Keratinocyte (primary cell): Measurements from ENCODE around the gene FHOD3. TPM values are rescaled to one million over a fixed set of nuclear protein-coding genes. Genes with fewer than 3 reads are reported as not detected.
A peak's percentile ranks its signal among the peaks of the same experiment; 100 is the strongest.

Experiments
- DNase-seq: peaks from one replicate; pipeline ENCODE4 v3.0.0-alpha.2; 2011; ENCODE audit warnings: low read depth, missing footprints, low spot score
- FAIRE-seq: peaks from 2 replicates; lab custom pipeline; 2011; peaks lifted over from hg19 to GRCh38; lab: Jason Lieb, UNC
- H2AFZ ChIP-seq: 2 replicates; pipeline ENCODE4 v1.6.0; 2012; ENCODE audit warnings: low read length, control low read depth, inconsistent platforms; ENCODE audit not compliant: control insufficient read depth
- H3K27ac ChIP-seq: 2 replicates; pipeline ENCODE4 v1.5.1; 2011; ENCODE audit warnings: low read length; ENCODE audit not compliant: control insufficient read depth, insufficient read depth
- H3K27me3 ChIP-seq: 3 replicates; pipeline ENCODE4 v1.6.0; 2011; ENCODE audit warnings: low read length; ENCODE audit not compliant: control insufficient read depth, insufficient read depth; ENCODE audit errors: extremely low read depth
- H3K36me3 ChIP-seq, 2 experiments: 2 replicates in 1 of 2; 3 replicates in 1 of 2; pipeline ENCODE4 v1.5.1; 2011; ENCODE audit warnings: low read length in 2 of 2, mild to moderate bottlenecking in 1 of 2; ENCODE audit not compliant: control insufficient read depth in 2 of 2, insufficient read depth in 2 of 2; ENCODE audit errors: extremely low read depth in 1 of 2
- H3K4me1 ChIP-seq: 3 replicates; pipeline ENCODE4 v1.5.1; 2011; ENCODE audit warnings: low read length; ENCODE audit not compliant: control insufficient read depth, insufficient read depth; ENCODE audit errors: extremely low read depth
- H3K4me2 ChIP-seq: 3 replicates; pipeline ENCODE4 v1.6.0; 2011; ENCODE audit warnings: low read depth, low read length; ENCODE audit not compliant: control insufficient read depth, insufficient read depth; ENCODE audit errors: extremely low read depth
- H3K4me3 ChIP-seq, 3 experiments: fragments of 200-600 bp in 1 of 3; sonication (generic) in 1 of 3; 2 replicates in 2 of 3; 3 replicates in 1 of 3; pipeline ENCODE4 v1.5.1; 2011 to 2016; ENCODE audit warnings: low read length in 3 of 3, mild to moderate bottlenecking in 3 of 3, control low read depth in 2 of 3, inconsistent platforms in 1 of 3, low read depth in 1 of 3, mixed read lengths in 1 of 3, mixed run types in 1 of 3, moderate library complexity in 1 of 3; ENCODE audit not compliant: control insufficient read depth in 2 of 3, insufficient read depth in 2 of 3; ENCODE audit errors: extremely low read depth in 1 of 3
- H3K79me2 ChIP-seq: 2 replicates; pipeline ENCODE4 v1.6.0; 2012; ENCODE audit warnings: low read length; ENCODE audit not compliant: control insufficient read depth, insufficient read depth
- H3K9ac ChIP-seq: 3 replicates; pipeline ENCODE4 v1.6.0; 2011; ENCODE audit warnings: low read length; ENCODE audit not compliant: control insufficient read depth, insufficient read depth; ENCODE audit errors: extremely low read depth
- H3K9me1 ChIP-seq: 3 replicates; pipeline ENCODE4 v1.6.0; 2011; ENCODE audit warnings: low read length; ENCODE audit not compliant: control insufficient read depth, insufficient read depth; ENCODE audit errors: extremely low read depth
- H3K9me3 ChIP-seq: 2 replicates; pipeline ENCODE4 v1.5.1; 2012; ENCODE audit warnings: low read depth, low read length; ENCODE audit not compliant: control insufficient read depth
- H4K20me1 ChIP-seq: 3 replicates; pipeline ENCODE4 v1.6.0; 2011; ENCODE audit warnings: low read length; ENCODE audit not compliant: control insufficient read depth, insufficient read depth; ENCODE audit errors: extremely low read depth
- CTCF ChIP-seq, 3 experiments: IDR thresholded peaks in 1 of 3; conservative IDR thresholded peaks in 1 of 3; optimal IDR thresholded peaks in 1 of 3; 2 replicates in 2 of 3; 3 replicates in 1 of 3; pipeline versions ENCODE3 to v1.5.1; 2011; ENCODE audit warnings: low read length in 3 of 3, mild to moderate bottlenecking in 3 of 3, moderate library complexity in 2 of 3, control low read depth in 1 of 3, inconsistent platforms in 1 of 3; ENCODE audit not compliant: insufficient read depth in 2 of 3; ENCODE audit errors: extremely low read depth in 1 of 3
- EZH2 ChIP-seq: IDR thresholded peaks from one replicate; pipeline ENCODE4 v1.6.1; 2012; ENCODE audit warnings: inconsistent platforms, mild to moderate bottlenecking, low read length, moderate library complexity
- dilution Hi-C: fragments of 300-500 bp; cut with MboI; formaldehyde crosslinking; loops from one replicate; pipeline ENCODE4 v1.7.0; 2020; ENCODE audit warnings: low sequenced_read_pairs; ENCODE audit not compliant: extremely low pct_ligation_motif_present
- polyA plus RNA-seq, 5 experiments: library from polyadenylated mRNA; depleted of rRNA in 3 of 5; stranded (reverse) in 3 of 5; stranded (forward) in 1 of 5; unstranded in 1 of 5; fragments of >200 nt; gene quantifications; 1 replicate in 1 of 5; 2 replicates in 3 of 5; 3 replicates in 1 of 5; pipeline versions ENCODE4 v1.2.1 to v1.2.3, GENCODE V29; 2011 to 2012; ENCODE audit warnings: missing spikeins in 2 of 5, low read depth in 1 of 5, low replicate concordance in 1 of 5

FHOD3 gene
- polyA plus RNA-seq, 1 donor (not counting 4 experiments of a cell fraction or from before 2014, with no cell fraction given), result 7.7 TPM

- Histone ChIP-seq H3K27me3 (no peaks in the 10 kb centered on the region), H3K4me2 (peak overlapping the region; percentile 27), H3K4me3 (no peak overlapping the region), H3K4me1 (peaks cover 20% of the 10 kb centered on the region), H4K20me1 (no peaks in the 10 kb centered on the region), H2AFZ (no peak overlapping the region), H3K9me1 (no peaks in the 10 kb centered on the region), H3K27ac (peak overlapping the region; percentile 19), H3K79me2 (no peaks in the 10 kb centered on the region), H3K9ac (no peak overlapping the region), H3K9me3 (no peaks in the 10 kb centered on the region), H3K36me3 (no peaks in the 10 kb centered on the region)
- FAIRE-seq, result no peak
- DNase-seq, result no peak
- dilution Hi-C loops, result no loop called here
- TF ChIP-seq CTCF (optimal IDR thresholded peaks at IDR 0.05 in 1 of 3, IDR thresholded peaks at IDR 0.05 in 1 of 3, conservative IDR thresholded peaks at IDR 0.05 in 1 of 3; ENCODE audit: extremely low read depth in 1 of 3, insufficient read depth in 2 of 3, low read length in 3 of 3) (no peak), EZH2 (no peak)
Measured at GRCh38 chr18:36634573-36635216, 337.2 kb downstream of the FHOD3 start.

DNA sequence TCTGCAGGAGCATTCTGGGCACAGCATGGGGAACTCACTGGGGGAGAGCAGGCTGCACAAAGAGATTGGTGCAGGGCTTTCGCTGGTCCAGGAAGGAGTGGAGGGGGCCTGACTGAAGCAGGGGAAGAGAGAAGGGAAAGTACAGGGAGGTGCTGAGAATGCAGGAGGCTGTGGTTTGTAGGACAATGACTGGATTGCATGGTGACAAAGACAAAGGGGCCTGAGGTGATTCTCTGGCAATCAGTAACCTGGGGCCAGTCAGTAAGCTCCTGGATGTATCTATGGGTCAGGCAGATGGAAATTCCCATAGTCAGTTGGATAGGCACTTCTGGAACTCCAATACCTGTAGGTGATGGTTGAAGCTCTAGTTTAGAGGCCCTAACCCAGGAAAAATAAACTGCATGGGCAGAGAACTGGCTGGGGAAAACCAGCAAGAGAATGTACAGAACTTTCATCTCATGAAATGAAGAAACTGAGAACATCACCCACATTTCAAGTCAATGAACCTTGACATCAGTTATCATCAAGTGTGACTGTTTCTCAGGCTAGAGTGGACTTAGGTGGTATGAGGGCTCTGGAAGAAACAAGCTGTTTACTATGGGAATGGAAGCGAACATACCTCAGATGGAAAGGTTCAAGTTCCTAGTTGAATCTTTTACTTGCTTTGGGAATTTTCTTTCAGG lies 338.0 kb downstream of the FHOD3 start:
- no peaks in the 10 kb centered on the region for H4K20me1 ChIP-seq
- peak; percentile 23 for FAIRE-seq
- TF ChIP-seq CTCF (optimal IDR thresholded peaks at IDR 0.05 in 1 of 3, IDR thresholded peaks at IDR 0.05 in 1 of 3, conservative IDR thresholded peaks at IDR 0.05 in 1 of 3; ENCODE audit: extremely low read depth in 1 of 3, insufficient read depth in 2 of 3, low read length in 3 of 3) (no peak), EZH2 (no peak)

More for the DNA sequence above, 338.0 kb downstream of the FHOD3 start:
- H3K4me3 ChIP-seq, result no peak overlapping the region
- dilution Hi-C loops, result no loop called here
- H3K9me3 ChIP-seq, result no peaks in the 10 kb centered on the region
- no peak for DNase-seq
- H3K9me1 ChIP-seq, result no peaks in the 10 kb centered on the region
- no peak overlapping the region for H2AFZ ChIP-seq
- no peaks in the 10 kb centered on the region for H3K27me3 ChIP-seq
- H3K4me1 ChIP-seq, result peaks cover 20% of the 10 kb centered on the region
- no peaks in the 10 kb centered on the region for H3K36me3 ChIP-seq
- no peak overlapping the region for H3K9ac ChIP-seq
- no peak overlapping the region for H3K4me2 ChIP-seq
- H3K79me2 ChIP-seq, result no peaks in the 10 kb centered on the region
- no peak overlapping the region for H3K27ac ChIP-seq
